GM12865 (cell line): ENCODE results near the gene MTARC1.

Experiments
- DNase-seq: peaks from one replicate; pipeline ENCODE4 v3.0.0; 2010; ENCODE audit warnings: low read depth
- H3K4me3 ChIP-seq: 2 replicates; pipeline ENCODE4 v1.5.1; 2011; ENCODE audit warnings: mild to moderate bottlenecking, low read depth, low read length, control low read depth
- CTCF ChIP-seq: IDR thresholded peaks from 2 replicates; pipeline ENCODE4 v1.5.1; 2011; ENCODE audit warnings: low read length, control low read depth, low read depth, inconsistent platforms; ENCODE audit not compliant: insufficient read depth; ENCODE audit errors: missing control alignments

The MTARC1 gene

DNA sequence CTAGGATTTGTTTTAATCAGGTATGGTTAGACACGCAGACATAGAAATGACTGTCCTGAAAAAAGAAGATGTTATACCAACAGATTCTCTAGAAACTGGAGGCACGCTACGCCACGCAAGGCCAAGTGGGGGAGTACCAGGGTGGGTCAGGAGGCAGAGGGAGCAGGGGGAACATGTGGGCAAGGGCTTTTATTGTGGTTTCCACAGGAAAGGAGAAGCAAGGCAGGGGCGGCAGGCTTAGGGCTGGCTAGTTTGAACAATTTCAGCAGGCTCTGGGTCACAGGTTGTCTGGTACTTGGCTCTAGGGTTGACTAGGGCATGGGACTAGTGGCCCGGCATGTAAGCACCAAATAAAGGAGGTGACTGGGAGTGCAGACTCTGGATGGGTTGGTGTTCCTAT lies 31.4 kb upstream of the MTARC1 start:
- no peak for TF ChIP-seq CTCF
- H3K4me3 ChIP-seq, result no peak overlapping the region
- no peak for DNase-seq

DNA sequence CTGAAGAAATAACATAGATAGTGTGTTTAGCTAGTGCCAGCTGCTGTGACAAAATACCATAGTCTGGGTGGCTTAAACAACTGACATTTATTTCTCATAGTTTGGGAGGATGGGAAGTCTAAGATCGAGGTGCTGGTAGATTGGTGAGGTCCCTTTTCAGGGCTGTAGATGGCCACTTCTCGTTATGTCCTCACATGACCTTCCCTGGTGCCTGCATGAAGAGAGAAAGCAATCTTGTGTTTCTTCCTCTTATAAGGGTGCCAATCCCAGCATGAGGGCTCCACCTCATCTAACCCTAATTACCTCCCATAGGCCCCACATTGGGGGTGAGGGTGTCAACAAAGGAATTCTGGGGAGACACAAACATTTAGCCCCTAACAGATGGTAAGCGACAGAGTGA lies 29.3 kb upstream of the MTARC1 start:
- no peak for DNase-seq
- no peak overlapping the region for H3K4me3 ChIP-seq
- no peak for TF ChIP-seq CTCF

GRCh38 chr1:220759147-220759546 lies 27.6 kb upstream of the MTARC1 start:
- TF ChIP-seq CTCF, result no peak
- DNase-seq, result no peak
- H3K4me3 ChIP-seq, result no peak overlapping the region

DNA sequence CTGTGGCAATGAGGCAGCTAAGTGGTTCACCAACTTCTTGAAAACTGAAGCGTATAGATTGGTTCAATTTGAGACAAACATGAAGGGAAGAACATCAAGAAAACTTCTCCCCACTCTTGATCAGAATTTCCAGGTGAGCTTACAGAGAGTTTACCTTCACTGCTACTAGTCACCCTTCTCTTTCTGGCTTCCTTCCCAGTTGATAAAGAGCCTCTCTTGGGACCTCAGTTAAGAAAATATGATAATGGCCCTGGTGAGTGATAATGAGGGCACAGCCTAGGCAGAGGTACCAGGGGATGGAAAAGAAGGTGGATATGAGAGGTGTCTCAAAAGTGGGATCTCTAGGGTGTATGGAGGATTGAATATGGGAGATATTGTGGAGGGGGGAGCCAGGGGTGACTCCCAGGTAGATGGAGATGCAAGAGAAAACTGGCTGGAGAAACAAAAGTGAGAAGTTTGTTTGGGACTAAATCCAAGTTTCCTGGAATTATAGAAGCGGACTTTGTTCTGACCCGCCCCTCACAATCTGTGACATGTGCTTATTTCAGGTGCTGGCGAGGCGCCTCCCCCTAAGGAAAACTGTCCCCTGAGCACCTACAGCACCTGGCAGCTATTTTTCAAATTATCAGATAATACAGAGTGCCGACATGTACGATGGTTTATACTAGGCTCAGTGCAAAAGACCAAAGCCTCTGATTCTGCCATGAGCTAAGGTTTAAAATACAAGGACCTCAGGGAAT lies 24.9 kb upstream of the MTARC1 start:
- DNase-seq, result no peak
- no peak for TF ChIP-seq CTCF
- H3K4me3 ChIP-seq, result no peak overlapping the region

DNA sequence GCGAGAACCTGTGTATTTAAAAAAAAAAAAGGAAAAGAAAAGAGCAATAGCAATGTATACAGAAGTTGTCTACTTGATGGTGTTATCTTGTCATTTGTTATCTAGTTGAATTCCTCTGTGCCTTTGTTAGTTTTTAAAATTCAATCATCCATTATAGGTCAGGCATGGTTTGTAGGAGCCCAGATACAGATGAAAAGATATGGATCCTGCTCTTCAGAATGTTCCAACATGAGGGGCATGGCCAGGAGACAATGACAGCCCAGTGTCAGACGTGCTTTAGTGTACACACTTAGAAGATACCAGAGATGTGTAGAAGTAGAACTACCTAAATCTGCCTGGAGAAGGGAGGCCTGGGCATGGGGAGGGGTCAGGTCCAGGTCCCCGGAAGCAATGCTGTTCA lies 22.0 kb upstream of the MTARC1 start:
- TF ChIP-seq CTCF, result no peak
- H3K4me3 ChIP-seq, result no peak overlapping the region
- no peak for DNase-seq

- DNase-seq, result no peak
- TF ChIP-seq CTCF, result no peak
- H3K4me3 ChIP-seq, result no peak overlapping the region
These were observed 19.2 kb upstream of the MTARC1 start for GRCh38 chr1:220767312-220768125.
